ENCODE data around the gene ANO3. TPM values are rescaled to one million over a fixed set of nuclear protein-coding genes. Genes with fewer than 3 reads are reported as not detected.

Gene ANO3
- total RNA-seq, 1 experiment from 2014 or later = not detected

DNA sequence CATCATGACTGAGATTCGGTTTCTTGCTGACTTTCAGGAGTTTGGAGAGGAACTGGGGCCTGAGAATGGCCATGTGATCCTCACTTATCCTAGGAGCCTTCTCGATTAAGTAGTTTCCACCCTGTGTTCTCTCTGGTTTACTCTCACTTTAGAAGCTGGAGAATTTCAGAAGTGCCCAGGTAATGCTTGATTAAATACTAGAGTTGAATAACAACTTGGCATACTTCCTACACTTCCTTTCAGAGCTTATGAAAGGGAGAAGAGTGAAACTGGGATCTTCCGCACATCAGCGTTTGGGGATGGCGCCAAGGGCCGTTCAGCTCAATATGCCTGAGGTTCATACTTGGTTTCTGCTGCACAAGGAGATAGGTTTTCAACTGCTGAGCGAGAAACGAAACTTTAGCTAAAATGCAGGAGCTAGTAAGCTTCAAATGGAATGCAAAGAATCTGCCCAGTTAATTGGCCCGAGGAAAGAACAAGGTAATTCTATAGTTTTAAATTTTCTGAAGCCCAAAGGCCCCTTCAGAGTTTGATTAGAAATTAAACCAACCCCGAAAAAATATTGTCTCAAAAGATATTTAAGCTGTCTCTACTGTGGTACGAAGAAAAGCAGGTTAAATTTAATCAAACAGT, 241.0 kb downstream of the ANO3 start:
- H3K27me3 ChIP-seq (ENCODE audit: low read length) = no peaks in the 10 kb centered on the region
- H3K9me3 ChIP-seq (ENCODE audit: low read length) = no peaks in the 10 kb centered on the region
- H3K36me3 ChIP-seq (ENCODE audit: insufficient read depth, low read length) = no peaks in the 10 kb centered on the region
- no peak overlapping the region for H2AFZ ChIP-seq (ENCODE audit: low read length)
- H3K27ac ChIP-seq (ENCODE audit: low read length) = no peak overlapping the region
- H3K9me2 ChIP-seq (replicated peaks; ENCODE audit: insufficient read depth, low read length) = no peaks in the 10 kb centered on the region
- no peak overlapping the region for H3K9ac ChIP-seq (ENCODE audit: low read length)
- H3K4me2 ChIP-seq (ENCODE audit: low read depth, low read length, poor library complexity, severe bottlenecking) = no peak overlapping the region
- no peaks in the 10 kb centered on the region for H3K4me1 ChIP-seq (ENCODE audit: low read length)
- no peaks in the 10 kb centered on the region for H4K20me1 ChIP-seq (ENCODE audit: insufficient read depth, low read depth, low read length)
- no peaks in the 10 kb centered on the region for H3K79me2 ChIP-seq (ENCODE audit: low read length)
- H3K4me3 ChIP-seq (ENCODE audit: low read length) = no peak overlapping the region
- DNase-seq = no peak

GRCh38 chr11:26573896-26574295, 242.0 kb downstream of the ANO3 start:
- Histone ChIP-seq H3K4me3 (ENCODE audit: low read length) (no peak overlapping the region), H3K4me1 (ENCODE audit: low read length) (no peaks in the 10 kb centered on the region), H3K27ac (ENCODE audit: low read length) (no peak overlapping the region), H3K79me2 (ENCODE audit: low read length) (no peaks in the 10 kb centered on the region), H3K9me3 (ENCODE audit: low read length) (no peaks in the 10 kb centered on the region), H3K4me2 (ENCODE audit: low read depth, low read length, poor library complexity, severe bottlenecking) (no peak overlapping the region), H3K9me2 (replicated peaks; ENCODE audit: insufficient read depth, low read length) (no peaks in the 10 kb centered on the region), H2AFZ (ENCODE audit: low read length) (no peak overlapping the region), H3K9ac (ENCODE audit: low read length) (no peak overlapping the region), H4K20me1 (ENCODE audit: insufficient read depth, low read depth, low read length) (no peaks in the 10 kb centered on the region), H3K36me3 (ENCODE audit: insufficient read depth, low read length) (no peaks in the 10 kb centered on the region), H3K27me3 (ENCODE audit: low read length) (no peaks in the 10 kb centered on the region)
- DNase-seq = no peak

GRCh38 chr11:26575946-26576345, 244.0 kb downstream of the ANO3 start:
- H3K9me3 ChIP-seq (ENCODE audit: low read length) = no peaks in the 10 kb centered on the region
- no peak overlapping the region for H3K4me2 ChIP-seq (ENCODE audit: low read depth, low read length, poor library complexity, severe bottlenecking)
- H3K9me2 ChIP-seq (replicated peaks; ENCODE audit: insufficient read depth, low read length) = no peaks in the 10 kb centered on the region
- H3K4me3 ChIP-seq (ENCODE audit: low read length) = no peak overlapping the region
- no peaks in the 10 kb centered on the region for H3K27me3 ChIP-seq (ENCODE audit: low read length)
- H3K36me3 ChIP-seq (ENCODE audit: insufficient read depth, low read length) = no peaks in the 10 kb centered on the region
- no peak overlapping the region for H3K27ac ChIP-seq (ENCODE audit: low read length)
- no peaks in the 10 kb centered on the region for H3K4me1 ChIP-seq (ENCODE audit: low read length)
- H4K20me1 ChIP-seq (ENCODE audit: insufficient read depth, low read depth, low read length) = no peaks in the 10 kb centered on the region
- H3K9ac ChIP-seq (ENCODE audit: low read length) = no peak overlapping the region
- H3K79me2 ChIP-seq (ENCODE audit: low read length) = no peaks in the 10 kb centered on the region
- no peak overlapping the region for H2AFZ ChIP-seq (ENCODE audit: low read length)
- DNase-seq = no peak

GRCh38 chr11:26578998-26579661, 247.2 kb downstream of the ANO3 start:
- no peaks in the 10 kb centered on the region for H3K9me2 ChIP-seq (replicated peaks; ENCODE audit: insufficient read depth, low read length)
- no peak overlapping the region for H2AFZ ChIP-seq (ENCODE audit: low read length)
- H3K9me3 ChIP-seq (ENCODE audit: low read length) = no peaks in the 10 kb centered on the region
- H3K27ac ChIP-seq (ENCODE audit: low read length) = no peak overlapping the region
- H3K4me3 ChIP-seq (ENCODE audit: low read length) = no peak overlapping the region
- no peak overlapping the region for H3K9ac ChIP-seq (ENCODE audit: low read length)
- no peaks in the 10 kb centered on the region for H3K79me2 ChIP-seq (ENCODE audit: low read length)
- no peak for DNase-seq
- H3K4me1 ChIP-seq (ENCODE audit: low read length) = no peaks in the 10 kb centered on the region
- H3K36me3 ChIP-seq (ENCODE audit: insufficient read depth, low read length) = no peaks in the 10 kb centered on the region
- no peaks in the 10 kb centered on the region for H3K27me3 ChIP-seq (ENCODE audit: low read length)
- no peaks in the 10 kb centered on the region for H4K20me1 ChIP-seq (ENCODE audit: insufficient read depth, low read depth, low read length)
- no peak overlapping the region for H3K4me2 ChIP-seq (ENCODE audit: low read depth, low read length, poor library complexity, severe bottlenecking)

GRCh38 chr11:26579683-26580082, 247.8 kb downstream of the ANO3 start:
- H3K36me3 ChIP-seq (ENCODE audit: insufficient read depth, low read length) = no peaks in the 10 kb centered on the region
- H3K9me2 ChIP-seq (replicated peaks; ENCODE audit: insufficient read depth, low read length) = no peaks in the 10 kb centered on the region
- no peaks in the 10 kb centered on the region for H4K20me1 ChIP-seq (ENCODE audit: insufficient read depth, low read depth, low read length)
- H3K27ac ChIP-seq (ENCODE audit: low read length) = no peak overlapping the region
- H3K9me3 ChIP-seq (ENCODE audit: low read length) = no peaks in the 10 kb centered on the region
- no peak overlapping the region for H3K9ac ChIP-seq (ENCODE audit: low read length)
- no peak overlapping the region for H3K4me3 ChIP-seq (ENCODE audit: low read length)
- H2AFZ ChIP-seq (ENCODE audit: low read length) = no peak overlapping the region
- H3K27me3 ChIP-seq (ENCODE audit: low read length) = no peaks in the 10 kb centered on the region
- H3K79me2 ChIP-seq (ENCODE audit: low read length) = no peaks in the 10 kb centered on the region
- no peak overlapping the region for H3K4me2 ChIP-seq (ENCODE audit: low read depth, low read length, poor library complexity, severe bottlenecking)
- H3K4me1 ChIP-seq (ENCODE audit: low read length) = no peaks in the 10 kb centered on the region
- DNase-seq = no peak

- Histone ChIP-seq H3K9ac (ENCODE audit: low read length) (no peak overlapping the region), H3K4me3 (ENCODE audit: low read length) (no peak overlapping the region), H3K9me3 (ENCODE audit: low read length) (no peaks in the 10 kb centered on the region), H3K27me3 (ENCODE audit: low read length) (no peaks in the 10 kb centered on the region), H4K20me1 (ENCODE audit: insufficient read depth, low read depth, low read length) (no peaks in the 10 kb centered on the region), H2AFZ (ENCODE audit: low read length) (no peak overlapping the region), H3K4me1 (ENCODE audit: low read length) (no peaks in the 10 kb centered on the region), H3K9me2 (replicated peaks; ENCODE audit: insufficient read depth, low read length) (no peaks in the 10 kb centered on the region), H3K4me2 (ENCODE audit: low read depth, low read length, poor library complexity, severe bottlenecking) (no peak overlapping the region), H3K79me2 (ENCODE audit: low read length) (no peaks in the 10 kb centered on the region), H3K27ac (ENCODE audit: low read length) (no peak overlapping the region), H3K36me3 (ENCODE audit: insufficient read depth, low read length) (no peaks in the 10 kb centered on the region)
- DNase-seq = no peak
Observed at GRCh38 chr11:26580929-26581328, 249.0 kb downstream of the ANO3 start.

GRCh38 chr11:26583550-26583949, 251.6 kb downstream of the ANO3 start:
- Histone ChIP-seq H2AFZ (ENCODE audit: low read length) (no peak overlapping the region), H3K79me2 (ENCODE audit: low read length) (no peaks in the 10 kb centered on the region), H3K4me3 (ENCODE audit: low read length) (no peak overlapping the region), H3K4me2 (ENCODE audit: low read depth, low read length, poor library complexity, severe bottlenecking) (no peak overlapping the region), H3K27me3 (ENCODE audit: low read length) (no peaks in the 10 kb centered on the region), H4K20me1 (ENCODE audit: insufficient read depth, low read depth, low read length) (no peaks in the 10 kb centered on the region), H3K9ac (ENCODE audit: low read length) (no peak overlapping the region), H3K36me3 (ENCODE audit: insufficient read depth, low read length) (no peaks in the 10 kb centered on the region), H3K9me2 (replicated peaks; ENCODE audit: insufficient read depth, low read length) (no peaks in the 10 kb centered on the region), H3K4me1 (ENCODE audit: low read length) (no peaks in the 10 kb centered on the region), H3K9me3 (ENCODE audit: low read length) (no peaks in the 10 kb centered on the region), H3K27ac (ENCODE audit: low read length) (no peak overlapping the region)
- DNase-seq = no peak

GRCh38 chr11:26584818-26585217, 252.9 kb downstream of the ANO3 start:
- Histone ChIP-seq H3K36me3 (ENCODE audit: insufficient read depth, low read length) (no peaks in the 10 kb centered on the region), H2AFZ (ENCODE audit: low read length) (no peak overlapping the region), H3K4me1 (ENCODE audit: low read length) (no peaks in the 10 kb centered on the region), H3K9me3 (ENCODE audit: low read length) (no peaks in the 10 kb centered on the region), H3K27me3 (ENCODE audit: low read length) (no peaks in the 10 kb centered on the region), H3K4me2 (ENCODE audit: low read depth, low read length, poor library complexity, severe bottlenecking) (no peak overlapping the region), H3K9me2 (replicated peaks; ENCODE audit: insufficient read depth, low read length) (no peaks in the 10 kb centered on the region), H3K27ac (ENCODE audit: low read length) (no peak overlapping the region), H3K79me2 (ENCODE audit: low read length) (no peaks in the 10 kb centered on the region), H3K9ac (ENCODE audit: low read length) (no peak overlapping the region), H3K4me3 (ENCODE audit: low read length) (no peak overlapping the region), H4K20me1 (ENCODE audit: insufficient read depth, low read depth, low read length) (no peaks in the 10 kb centered on the region)
- no peak for DNase-seq

Measured in Karpas-422 (cell line).